Right lobe of liver (tissue), 6 donors: ENCODE results near the gene TMEM203. TPM values are rescaled to one million over a fixed set of nuclear protein-coding genes. Genes with fewer than 3 reads are reported as not detected.

ENCODE experiments used
- ATAC-seq, 4 donors: fragments of 200-7000 bp; cut with Tn5 transposase; one replicate each; pipeline ENCODE4 v1.9.1; 2020; ENCODE audit warnings: mild to moderate bottlenecking in 4 of 4, moderate library complexity in 4 of 4
- DNase-seq, 3 donors: peaks; one replicate each; pipeline ENCODE4 v3.0.0-alpha.2; 2020
- H3K27ac ChIP-seq, 3 donors: fragments of 200-600 bp; one replicate each; pipeline ENCODE4 v1.8.0; 2022
- H3K27me3 ChIP-seq, 2 donors: fragments of 200-600 bp; one replicate each; pipeline ENCODE4 v1.8.0; 2022
- H3K36me3 ChIP-seq, 4 donors: fragments of 200-600 bp; sonication (generic) in 1 of 4; one replicate each; pipeline versions ENCODE4 v1.5.1 to v1.8.0; 2017 to 2022; ENCODE audit warnings: control low read depth in 1 of 4
- H3K4me1 ChIP-seq, 4 donors: fragments of 200-600 bp; sonication (generic) in 1 of 4; one replicate each; pipeline versions ENCODE4 v1.5.1 to v1.8.0; 2017 to 2022; ENCODE audit warnings: control low read depth in 1 of 4
- H3K4me3 ChIP-seq, 3 donors: fragments of 200-600 bp; one replicate each; pipeline ENCODE4 v1.8.0; 2022
- H3K9me3 ChIP-seq, 4 donors: fragments of 200-600 bp; sonication (generic) in 1 of 4; one replicate each; pipeline versions ENCODE4 v1.5.1 to v1.8.0; 2017 to 2022; ENCODE audit warnings: control low read depth in 1 of 4
- POLR2A ChIP-seq: fragments of 450-650 bp; IDR thresholded peaks from one replicate; pipeline ENCODE4 v1.6.1; 2017; ENCODE audit warnings: antibody characterized with exemption, mild to moderate bottlenecking
- WGBS: methylation state at CpG from one replicate; pipeline ENCODE4 v1.1.6; 2018; ENCODE audit warnings: low coverage, low lambda C conversion rate; ENCODE audit not compliant: insufficient coverage; ENCODE audit errors: missing lambda C conversion rate; 5-methylcytosine and 5-hydroxymethylcytosine counted together
- intact Hi-C, 2 donors: fragments of 100-400 bp; cut with DNase I; formaldehyde crosslinking; loops; one replicate each; pipeline versions ENCODE4 v1.11.2 to v1.14.1; 2022
- total RNA-seq, 6 experiments: library from RNA; depleted of rRNA in 2 of 6; stranded (reverse); fragments of >200 nt in 2 of 6; fragmentation: NEBNext Ultra II Directional in 3 of 6; extraction: Animal tissue kit (Norgen Biotek cat#: 25700) in 3 of 6; gene quantifications; one replicate each; pipeline versions ENCODE4 v1.1.0 to v1.2.4, GENCODE V29; 2016 to 2023
- TF ChIP-seq, protein P1 (sequence below), 4 donors: fragments of 200-600 bp in 3 of 4; fragments of 450-650 bp in 1 of 4; IDR thresholded peaks; one replicate each; pipeline versions ENCODE4 v1.5.1 to v1.8.0; 2016 to 2022; ENCODE audit warnings: antibody characterized with exemption in 4 of 4, mild to moderate bottlenecking in 2 of 4
- donor health status: DM: no; HTN: yes; CAD: no.
- donor health status: DM: no; HTN: no; CAD: no.
- donor health status: DM: no; HTN: no; CAD: no.
- donor health status: DM: no; HTN: yes; CAD: no.
- donor health status: DM: no; HTN: yes; CAD: no.

TMEM203 gene
- total RNA-seq, 6 experiments from 2014 or later, result 17.7 to 28.0 (median 23.9) TPM

DNA sequence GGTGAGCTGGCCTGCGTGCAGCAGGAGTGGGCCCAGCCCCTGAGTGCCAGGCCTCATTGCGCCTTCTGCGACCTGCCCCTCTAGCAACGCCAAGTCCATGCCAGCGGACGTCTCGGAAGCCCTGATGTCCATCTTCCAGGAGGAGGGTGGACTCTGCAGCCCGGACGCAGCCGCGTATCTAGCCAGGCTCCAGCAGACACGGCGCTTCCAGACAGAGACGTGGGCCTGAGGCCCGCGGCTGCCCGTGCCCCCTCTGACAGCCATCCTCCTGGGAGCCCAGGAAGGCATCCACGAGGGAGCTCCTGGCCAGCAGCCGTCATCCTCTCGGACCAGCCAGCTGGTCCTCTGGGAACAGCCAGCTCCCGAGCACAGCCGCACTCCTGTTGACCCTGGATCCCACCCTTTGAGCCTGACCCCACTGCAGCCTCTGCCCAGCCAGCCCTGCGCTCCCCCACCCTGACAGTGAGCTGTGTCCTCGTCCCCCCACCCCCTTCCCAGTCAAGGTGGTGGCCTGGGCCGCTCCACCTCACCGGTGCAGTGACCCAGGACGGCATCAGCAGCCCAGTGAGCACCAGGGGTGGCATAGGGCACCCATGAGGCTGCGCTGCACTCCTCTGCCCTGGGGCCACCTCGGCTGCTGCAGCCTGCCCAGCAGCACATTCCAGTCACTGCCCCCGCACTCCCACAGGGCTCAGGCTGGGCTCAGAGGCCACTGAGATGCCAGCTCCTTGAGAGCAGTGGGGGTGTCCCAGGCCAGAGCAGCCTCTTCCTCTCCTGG, 10.9 kb upstream of the TMEM203 start:
- H3K27me3 ChIP-seq, result no peaks in the 10 kb centered on the region
- H3K4me1 ChIP-seq, result peaks cover 0 to under 1% (median 0%) of the 10 kb centered on the region in 4 donors
- no peak for TF ChIP-seq POLR2A
- TF ChIP-seq, protein P1, sequence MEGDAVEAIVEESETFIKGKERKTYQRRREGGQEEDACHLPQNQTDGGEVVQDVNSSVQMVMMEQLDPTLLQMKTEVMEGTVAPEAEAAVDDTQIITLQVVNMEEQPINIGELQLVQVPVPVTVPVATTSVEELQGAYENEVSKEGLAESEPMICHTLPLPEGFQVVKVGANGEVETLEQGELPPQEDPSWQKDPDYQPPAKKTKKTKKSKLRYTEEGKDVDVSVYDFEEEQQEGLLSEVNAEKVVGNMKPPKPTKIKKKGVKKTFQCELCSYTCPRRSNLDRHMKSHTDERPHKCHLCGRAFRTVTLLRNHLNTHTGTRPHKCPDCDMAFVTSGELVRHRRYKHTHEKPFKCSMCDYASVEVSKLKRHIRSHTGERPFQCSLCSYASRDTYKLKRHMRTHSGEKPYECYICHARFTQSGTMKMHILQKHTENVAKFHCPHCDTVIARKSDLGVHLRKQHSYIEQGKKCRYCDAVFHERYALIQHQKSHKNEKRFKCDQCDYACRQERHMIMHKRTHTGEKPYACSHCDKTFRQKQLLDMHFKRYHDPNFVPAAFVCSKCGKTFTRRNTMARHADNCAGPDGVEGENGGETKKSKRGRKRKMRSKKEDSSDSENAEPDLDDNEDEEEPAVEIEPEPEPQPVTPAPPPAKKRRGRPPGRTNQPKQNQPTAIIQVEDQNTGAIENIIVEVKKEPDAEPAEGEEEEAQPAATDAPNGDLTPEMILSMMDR (IDR thresholded peaks at IDR 0.05), result no peak
- no CpG with 5 or more reads among the region's 30 CpGs for WGBS
- no peak overlapping the region for H3K27ac ChIP-seq
- H3K9me3 ChIP-seq, result no peaks in the 10 kb centered on the region
- DNase-seq, result no peak
- no peak for ATAC-seq
- intact Hi-C loops, result no loop called here
- no peaks in the 10 kb centered on the region for H3K36me3 ChIP-seq
- H3K4me3 ChIP-seq, result no peak overlapping the region

DNA sequence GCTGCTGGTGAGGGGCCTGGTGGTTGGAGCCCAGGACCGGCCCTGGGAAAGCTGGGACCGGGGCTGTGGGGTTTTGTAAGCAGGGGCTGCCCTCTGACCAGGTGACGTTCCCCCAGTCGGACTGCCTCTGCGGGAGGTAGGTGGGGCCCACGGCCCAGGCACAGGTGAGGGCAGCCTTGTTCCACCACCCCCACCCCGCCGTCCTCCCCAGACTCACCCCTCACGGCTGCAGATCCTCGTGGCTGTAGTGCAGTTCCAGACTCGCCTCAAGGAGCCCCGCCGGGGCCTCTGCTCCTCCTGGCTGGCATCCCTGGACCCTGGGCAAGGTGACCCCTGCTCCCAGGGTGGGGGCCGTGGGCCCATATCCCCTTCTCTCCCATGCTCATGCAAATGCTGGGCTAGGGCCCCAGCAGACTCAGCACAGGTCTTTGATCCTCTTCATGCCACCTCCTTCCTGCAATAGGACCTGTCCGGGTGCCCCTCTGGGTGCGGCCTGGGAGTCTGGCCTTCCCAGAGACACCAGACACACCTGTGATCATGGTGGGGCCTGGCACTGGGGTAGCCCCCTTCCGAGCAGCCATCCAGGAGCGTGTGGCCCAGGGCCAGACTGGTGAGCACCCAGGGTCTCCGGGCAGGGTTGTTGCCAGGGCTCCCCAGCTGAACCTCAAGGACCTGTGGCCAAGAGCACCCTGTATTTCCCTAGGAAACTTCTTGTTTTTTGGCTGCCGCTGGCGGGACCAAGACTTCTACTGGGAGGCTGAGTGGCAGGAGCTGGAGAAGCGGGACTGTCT, 9.9 kb upstream of the TMEM203 start:
- no peaks in the 10 kb centered on the region for H3K9me3 ChIP-seq

DNA sequence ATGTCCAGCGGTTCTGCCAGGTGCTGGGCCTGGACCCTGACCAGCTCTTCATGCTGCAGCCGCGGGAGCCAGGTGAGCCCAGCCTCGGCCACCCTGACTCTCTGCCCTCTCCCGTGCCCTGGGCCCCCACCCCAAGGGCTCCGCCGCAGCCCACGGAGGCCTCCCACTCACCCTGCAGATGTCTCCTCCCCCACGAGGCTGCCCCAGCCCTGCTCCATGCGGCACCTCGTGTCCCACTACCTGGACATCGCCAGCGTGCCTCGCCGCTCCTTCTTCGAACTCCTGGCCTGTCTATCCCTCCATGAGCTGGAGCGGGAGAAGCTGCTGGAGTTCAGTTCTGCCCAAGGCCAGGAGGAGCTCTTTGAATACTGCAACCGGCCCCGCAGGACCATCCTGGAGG, 9.2 kb upstream of the TMEM203 start:
- ATAC-seq, result no peak
- Histone ChIP-seq H3K9me3 (no peaks in the 10 kb centered on the region), H3K36me3 (no peaks in the 10 kb centered on the region), H3K4me1 (no peaks in the 10 kb centered on the region), H3K27ac (no peak overlapping the region), H3K4me3 (no peak overlapping the region), H3K27me3 (no peaks in the 10 kb centered on the region)
- TF ChIP-seq, protein P1 (IDR thresholded peaks at IDR 0.05), result no peak
- TF ChIP-seq POLR2A, result no peak
- WGBS, result 80% methylated on average over 1 of the region's 19 CpGs
- no peak for DNase-seq
- intact Hi-C loops, result no loop called here

More for the DNA sequence above, 9.9 kb upstream of the TMEM203 start:
- ATAC-seq (no peak), DNase-seq (no peak)
- Histone ChIP-seq H3K27ac (no peak overlapping the region), H3K27me3 (no peaks in the 10 kb centered on the region), H3K4me1 (no peaks in the 10 kb centered on the region), H3K36me3 (no peaks in the 10 kb centered on the region), H3K4me3 (no peak overlapping the region)
- no CpG with 5 or more reads among the region's 22 CpGs for WGBS
- intact Hi-C loops, result no loop called here
- TF ChIP-seq POLR2A, result no peak
- TF ChIP-seq, protein P1 (IDR thresholded peaks at IDR 0.05), result no peak

DNA sequence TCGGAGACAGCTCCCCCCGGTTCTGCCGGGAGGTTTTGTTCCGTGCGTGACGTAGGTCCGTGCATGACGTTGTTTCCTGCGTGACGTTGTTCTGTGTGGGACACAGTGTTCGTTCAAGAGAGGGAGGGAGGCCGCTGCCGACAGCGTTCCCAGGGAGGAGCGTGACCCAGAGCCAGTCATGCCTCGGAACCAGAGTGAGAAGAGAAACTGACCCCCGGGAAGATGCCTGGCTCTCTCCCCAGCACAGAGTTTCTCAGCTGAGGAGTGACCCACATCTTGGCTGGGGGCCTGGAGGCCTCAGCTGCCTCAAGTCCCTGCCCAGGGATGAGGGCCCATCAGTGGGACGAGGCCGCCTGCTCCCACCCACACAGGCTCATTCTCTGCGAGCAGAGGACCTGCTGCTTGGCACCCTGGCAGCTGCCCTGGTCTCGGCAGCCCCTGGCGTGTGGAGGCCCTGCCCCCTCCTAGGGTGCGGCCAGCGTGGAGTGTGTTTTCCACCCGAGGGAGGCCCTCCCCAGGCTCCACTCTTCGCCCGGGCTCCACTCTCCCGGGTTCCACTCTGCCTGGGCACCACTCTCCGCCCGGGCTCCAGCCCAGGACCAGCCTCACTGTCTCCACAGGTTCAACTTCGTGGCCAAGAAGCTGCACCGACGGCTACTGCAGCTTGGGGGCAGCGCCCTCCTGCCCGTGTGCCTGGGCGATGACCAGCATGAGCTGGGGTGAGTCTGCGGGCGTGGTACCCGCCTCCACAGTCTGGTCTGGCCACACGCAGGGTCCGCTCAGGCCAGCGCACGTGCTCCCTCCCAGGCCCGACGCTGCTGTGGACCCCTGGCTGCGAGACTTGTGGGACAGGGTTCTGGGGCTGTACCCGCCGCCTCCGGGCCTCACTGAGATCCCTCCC, 8.0 kb upstream of the TMEM203 start:
- DNase-seq (no peak), ATAC-seq (no peak)
- H3K4me1 ChIP-seq, result no peaks in the 10 kb centered on the region
- TF ChIP-seq POLR2A, result no peak
- TF ChIP-seq, protein P1 (IDR thresholded peaks at IDR 0.05), result peak in 1 of 4 donors; percentile 8
- WGBS, result 100% methylated on average over 3 of the region's 49 CpGs
- H3K27ac ChIP-seq, result no peak overlapping the region
- intact Hi-C loops, result no loop called here
- H3K4me3 ChIP-seq, result no peak overlapping the region
- H3K27me3 ChIP-seq, result no peaks in the 10 kb centered on the region
- no peaks in the 10 kb centered on the region for H3K36me3 ChIP-seq
- H3K9me3 ChIP-seq, result no peaks in the 10 kb centered on the region
